ENCODE data around the gene RGS3.

DNA sequence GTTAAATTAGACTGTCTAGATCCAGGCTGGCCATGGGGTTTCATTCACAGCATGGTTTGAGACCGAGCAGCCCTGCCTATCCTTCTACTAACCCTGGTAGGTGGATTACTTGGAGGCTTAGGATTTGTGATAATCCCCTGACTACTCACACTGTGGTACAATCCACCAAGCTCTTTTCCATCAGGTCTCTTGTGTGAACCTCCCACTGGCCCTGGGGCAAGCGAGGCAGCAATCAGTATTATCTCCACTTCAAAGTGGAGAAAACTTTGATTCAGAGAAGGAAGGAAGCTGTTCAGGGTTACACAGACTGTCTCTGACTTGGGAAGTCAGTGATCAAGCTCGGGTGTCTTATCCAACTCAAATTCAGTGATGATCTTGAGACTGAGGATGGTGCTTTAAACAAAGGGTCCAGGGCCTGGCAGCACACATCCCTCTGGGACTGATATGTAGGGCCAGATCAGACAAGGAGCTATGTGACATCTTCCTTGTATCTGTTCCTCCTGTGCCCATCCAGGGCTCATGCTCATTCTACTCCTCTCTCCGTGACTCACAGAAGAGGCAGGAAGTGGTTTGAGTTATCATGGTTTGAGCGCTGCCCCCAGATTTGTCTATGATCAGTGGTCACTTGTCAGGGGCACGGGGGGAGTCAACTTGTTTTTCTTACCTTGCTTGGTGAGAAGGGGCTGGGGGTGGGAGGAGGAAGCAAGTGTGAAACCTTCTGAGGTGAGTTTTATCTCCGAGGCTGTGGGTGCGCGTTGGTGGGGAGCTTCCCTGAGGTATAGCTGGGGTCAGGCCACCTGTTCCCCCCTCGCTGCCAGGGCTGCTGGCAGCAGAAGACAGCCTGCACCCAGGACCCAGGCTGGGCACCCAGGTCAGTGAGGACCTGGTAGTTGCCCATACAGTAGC, 48.6 kb downstream of the RGS3 start:
- TF ChIP-seq, protein P1, sequence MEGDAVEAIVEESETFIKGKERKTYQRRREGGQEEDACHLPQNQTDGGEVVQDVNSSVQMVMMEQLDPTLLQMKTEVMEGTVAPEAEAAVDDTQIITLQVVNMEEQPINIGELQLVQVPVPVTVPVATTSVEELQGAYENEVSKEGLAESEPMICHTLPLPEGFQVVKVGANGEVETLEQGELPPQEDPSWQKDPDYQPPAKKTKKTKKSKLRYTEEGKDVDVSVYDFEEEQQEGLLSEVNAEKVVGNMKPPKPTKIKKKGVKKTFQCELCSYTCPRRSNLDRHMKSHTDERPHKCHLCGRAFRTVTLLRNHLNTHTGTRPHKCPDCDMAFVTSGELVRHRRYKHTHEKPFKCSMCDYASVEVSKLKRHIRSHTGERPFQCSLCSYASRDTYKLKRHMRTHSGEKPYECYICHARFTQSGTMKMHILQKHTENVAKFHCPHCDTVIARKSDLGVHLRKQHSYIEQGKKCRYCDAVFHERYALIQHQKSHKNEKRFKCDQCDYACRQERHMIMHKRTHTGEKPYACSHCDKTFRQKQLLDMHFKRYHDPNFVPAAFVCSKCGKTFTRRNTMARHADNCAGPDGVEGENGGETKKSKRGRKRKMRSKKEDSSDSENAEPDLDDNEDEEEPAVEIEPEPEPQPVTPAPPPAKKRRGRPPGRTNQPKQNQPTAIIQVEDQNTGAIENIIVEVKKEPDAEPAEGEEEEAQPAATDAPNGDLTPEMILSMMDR (IDR thresholded peaks at IDR 0.05 in 8 of 11, conservative IDR thresholded peaks at IDR 0.05 in 3 of 11), result no peak
- TF ChIP-seq POLR2AphosphoS5 (IDR thresholded peaks at IDR 0.05), result peak in 2 of 3 donors; percentile 8 to 27
- TF ChIP-seq POLR2A (IDR thresholded peaks at IDR 0.05), result no peak
